ENCODE data around the gene KPRP.

Gene KPRP

GRCh38 chr1:152774875-152775274 is 17.1 kb downstream of the KPRP start, which contains the start of gene LCE1F:
TSS of gene LCE1F (plus strand) at chr1:152775140. CDS start at chr1:152776372, 1,232 bp downstream.
- FAIRE-seq, result no peak

GRCh38 chr1:152776361-152776760 is 18.5 kb downstream of the KPRP start:
- no peak for FAIRE-seq

GRCh38 chr1:152777510-152778137 is 19.8 kb downstream of the KPRP start:
- FAIRE-seq, result no peak

GRCh38 chr1:152783095-152783494 is 25.3 kb downstream of the KPRP start:
- FAIRE-seq, result no peak

GRCh38 chr1:152786077-152786476 is 28.3 kb downstream of the KPRP start, which contains the start of gene LCE1E:
TSS of gene LCE1E (plus strand) at chr1:152786257. CDS start at chr1:152787300, 1,043 bp downstream.
- no peak for FAIRE-seq

- FAIRE-seq, result no peak
These were observed 37.9 kb downstream of the KPRP start for GRCh38 chr1:152795686-152796085.

GRCh38 chr1:152796421-152796820 is 38.6 kb downstream of the KPRP start, which contains the start of gene LCE1D:
TSS of gene LCE1D (plus strand) at chr1:152796721. CDS start at chr1:152797795, 1,074 bp downstream.
- FAIRE-seq, result no peak

GRCh38 chr1:152801333-152801732 is 43.5 kb downstream of the KPRP start:
- no peak for FAIRE-seq

GRCh38 chr1:152806576-152806975 is 48.8 kb downstream of the KPRP start, which contains the start of gene LCE1C:
TSS of gene LCE1C (minus strand) at chr1:152806651. CDS start at chr1:152805478, 1,173 bp downstream.
- no peak for FAIRE-seq

- no peak for FAIRE-seq
These were observed 53.2 kb downstream of the KPRP start for GRCh38 chr1:152811050-152811449.

Measured in G401.6 (cell line).